ENCODE measurements around the gene TMEM214.

GRCh38 chr2:27084297-27085061 is 51.7 kb downstream of the TMEM214 start:
- TF ChIP-seq CTCF (conservative IDR thresholded peaks at IDR 0.05 in 1 of 2, IDR thresholded peaks at IDR 0.05 in 1 of 2; ENCODE audit: extremely low read depth in 1 of 2, insufficient read depth in 1 of 2, low read depth in 1 of 2, low read length in 2 of 2) (no peak), EZH2 (IDR thresholded peaks at IDR 0.05; ENCODE audit: borderline replicate concordance, low read length) (no peak)
